SH-SY5Y (cell line): ENCODE measurements around the gene SMCP.

Source experiments
- GATA2 ChIP-seq: IDR thresholded peaks from 2 replicates; pipeline ENCODE4 v1.6.1; 2011; ENCODE audit warnings: mild to moderate bottlenecking, low read depth, low read length
- GATA3 ChIP-seq: IDR thresholded peaks from 2 replicates; pipeline ENCODE4 v1.6.1; 2011; ENCODE audit warnings: low read depth, mild to moderate bottlenecking, low read length, moderate library complexity

SMCP gene

GRCh38 chr1:152906023-152906565 lies 28.0 kb downstream of the SMCP start:
- TF ChIP-seq GATA2: no peak
- TF ChIP-seq GATA3: no peak

DNA sequence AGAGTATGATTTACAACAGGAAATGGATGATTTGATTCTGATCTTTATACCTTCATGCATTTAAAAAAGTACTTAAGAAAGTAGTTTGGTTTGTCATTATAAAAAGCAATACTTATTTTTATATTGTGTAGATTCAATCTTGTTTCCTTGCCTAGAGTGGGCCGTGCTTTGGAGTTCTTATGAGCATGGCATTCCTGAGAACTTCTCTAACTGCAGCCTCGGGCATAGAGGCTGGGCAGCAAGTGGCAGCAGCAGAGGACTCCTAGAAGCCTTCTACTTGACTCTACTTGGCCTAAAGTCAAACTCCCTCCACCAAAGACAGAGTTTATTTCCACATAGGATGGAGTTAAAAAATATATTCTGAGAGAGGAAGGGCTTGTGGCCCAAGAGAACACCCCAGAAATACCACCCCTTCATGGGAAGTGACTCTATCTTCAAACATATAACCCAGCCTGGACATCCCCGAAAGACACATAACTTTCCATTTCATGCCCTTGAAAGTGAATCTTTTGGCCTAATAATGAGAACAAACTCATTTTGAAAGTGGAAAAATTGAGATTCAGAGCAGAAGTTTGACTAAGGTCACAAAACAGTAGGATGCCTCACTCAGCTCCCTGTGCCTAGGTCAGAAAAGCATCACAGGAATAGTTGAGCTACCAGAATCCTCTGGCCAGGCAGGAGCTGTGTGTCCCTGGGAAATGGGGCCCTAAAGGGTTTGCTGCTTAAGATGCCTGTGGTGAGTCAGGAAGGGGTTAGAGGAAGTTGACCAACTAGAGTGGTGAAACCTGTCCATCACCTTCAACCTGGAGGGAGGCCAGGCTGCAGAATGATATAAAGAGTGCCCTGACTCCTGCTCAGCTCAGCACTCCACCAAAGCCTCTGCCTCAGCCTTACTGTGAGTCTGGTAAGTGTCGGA lies 29.8 kb downstream of the SMCP start, which contains the start of gene IVL:
TSS of gene IVL (plus strand) at position 861 of the 916 bp plus-strand sequence. CDS start 1,252 bp downstream, outside the sequence.
- TF ChIP-seq GATA3: no peak
- TF ChIP-seq GATA2: no peak

- no peak for TF ChIP-seq GATA2
These were observed 31.1 kb downstream of the SMCP start for GRCh38 chr1:152909206-152909605.

DNA sequence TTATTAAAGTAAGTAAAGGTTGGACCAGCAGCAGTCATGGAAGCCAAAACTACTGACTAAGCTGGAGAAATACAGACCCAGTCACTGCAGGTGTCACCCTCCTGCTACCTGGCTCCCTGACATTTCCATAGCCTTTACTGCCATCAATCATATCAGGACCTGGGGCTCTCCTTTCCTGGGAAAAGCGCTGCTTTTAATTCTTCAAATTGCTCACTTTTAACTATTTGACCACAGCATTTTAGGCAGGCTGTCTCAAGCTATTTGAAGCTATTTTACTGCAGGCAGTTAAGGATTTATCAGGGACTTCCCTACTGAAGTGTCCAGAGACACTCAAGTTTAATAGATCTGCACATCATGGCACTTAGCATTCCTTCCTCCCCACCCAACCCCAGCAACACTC lies 34.3 kb downstream of the SMCP start:
- no peak for TF ChIP-seq GATA3
- no peak for TF ChIP-seq GATA2

DNA sequence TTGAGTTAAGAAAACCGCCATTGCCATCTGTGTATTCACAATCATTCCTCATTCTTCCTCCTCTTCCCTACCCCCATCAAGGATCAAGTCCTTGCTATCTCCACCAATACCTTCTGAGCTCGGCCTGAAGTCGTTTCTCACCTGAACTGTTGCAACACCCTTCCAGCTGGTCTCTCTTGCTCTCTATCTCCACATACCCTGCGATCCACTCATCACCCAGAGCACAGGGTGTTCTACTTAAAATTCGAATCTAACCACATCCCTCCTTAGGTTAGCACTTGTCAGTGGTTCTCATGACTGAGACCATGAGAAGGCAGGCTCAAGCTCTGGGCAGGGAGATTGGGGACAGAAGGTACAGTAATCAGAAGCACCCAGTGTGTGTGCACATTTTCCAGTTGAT lies 34.8 kb downstream of the SMCP start:
- TF ChIP-seq GATA2: no peak

DNA sequence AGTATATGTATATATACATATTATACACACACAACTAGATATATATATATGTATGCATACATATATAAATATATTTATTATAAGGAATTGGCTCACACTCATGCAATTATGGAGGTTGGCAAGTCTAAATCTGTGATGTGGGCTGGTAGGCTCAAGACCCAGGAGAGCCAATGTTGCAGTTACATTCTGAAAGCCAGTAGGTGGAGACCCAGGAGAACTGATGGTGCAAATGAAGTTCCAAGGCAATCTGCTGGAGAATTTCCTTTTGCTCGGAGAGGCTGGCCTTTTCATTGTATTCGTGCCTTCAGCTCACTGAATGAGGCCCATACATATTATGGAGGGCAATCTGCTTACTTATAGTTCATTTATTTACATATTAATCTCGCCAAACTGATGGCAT lies 39.7 kb downstream of the SMCP start:
- TF ChIP-seq GATA2: no peak
- no peak for TF ChIP-seq GATA3

DNA sequence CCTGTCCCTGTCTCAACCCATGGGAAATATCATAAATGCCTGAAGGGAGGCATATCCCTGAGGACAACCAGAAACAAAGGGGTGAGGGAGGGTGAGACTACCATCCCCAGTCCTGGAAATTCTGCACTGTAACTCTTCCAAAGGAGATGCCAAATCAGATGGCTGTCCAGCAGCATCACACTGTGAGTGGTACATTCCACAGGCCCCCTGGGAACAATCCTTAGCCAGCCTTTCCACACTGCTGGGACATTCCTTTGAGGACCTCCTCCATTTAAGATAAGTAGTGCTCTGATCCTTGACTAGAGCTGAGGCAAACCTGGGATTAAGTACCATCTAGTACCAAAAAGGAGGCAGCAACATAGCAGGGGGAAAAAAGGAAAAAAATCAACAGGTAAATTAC lies 40.9 kb downstream of the SMCP start:
- TF ChIP-seq GATA3 (no peak), GATA2 (no peak)

GRCh38 chr1:152924191-152924590 lies 46.1 kb downstream of the SMCP start:
- TF ChIP-seq GATA2 (no peak), GATA3 (no peak)

DNA sequence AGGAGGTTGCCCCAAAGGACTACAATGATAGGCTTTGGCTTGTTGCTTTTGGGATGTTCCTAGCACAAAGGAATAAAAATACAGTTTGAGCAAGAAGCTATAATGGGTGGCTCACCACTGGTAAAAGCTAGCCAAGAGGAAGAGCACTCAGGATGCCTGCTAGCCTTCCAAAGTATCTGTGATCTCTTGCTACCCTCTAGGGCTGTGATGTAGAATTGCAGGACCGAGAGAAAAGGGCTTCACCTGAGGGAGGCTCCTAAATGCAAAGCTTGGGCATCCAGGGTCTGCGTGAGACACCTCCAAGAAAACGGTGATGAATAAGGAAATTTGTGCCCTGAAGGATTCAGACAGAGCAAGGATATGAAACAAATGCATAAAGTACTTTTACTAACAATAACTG lies 48.0 kb downstream of the SMCP start:
- TF ChIP-seq GATA2: no peak
- no peak for TF ChIP-seq GATA3

- TF ChIP-seq GATA3 (no peak), GATA2 (no peak)
These were observed 50.5 kb downstream of the SMCP start for GRCh38 chr1:152928671-152929070.

DNA sequence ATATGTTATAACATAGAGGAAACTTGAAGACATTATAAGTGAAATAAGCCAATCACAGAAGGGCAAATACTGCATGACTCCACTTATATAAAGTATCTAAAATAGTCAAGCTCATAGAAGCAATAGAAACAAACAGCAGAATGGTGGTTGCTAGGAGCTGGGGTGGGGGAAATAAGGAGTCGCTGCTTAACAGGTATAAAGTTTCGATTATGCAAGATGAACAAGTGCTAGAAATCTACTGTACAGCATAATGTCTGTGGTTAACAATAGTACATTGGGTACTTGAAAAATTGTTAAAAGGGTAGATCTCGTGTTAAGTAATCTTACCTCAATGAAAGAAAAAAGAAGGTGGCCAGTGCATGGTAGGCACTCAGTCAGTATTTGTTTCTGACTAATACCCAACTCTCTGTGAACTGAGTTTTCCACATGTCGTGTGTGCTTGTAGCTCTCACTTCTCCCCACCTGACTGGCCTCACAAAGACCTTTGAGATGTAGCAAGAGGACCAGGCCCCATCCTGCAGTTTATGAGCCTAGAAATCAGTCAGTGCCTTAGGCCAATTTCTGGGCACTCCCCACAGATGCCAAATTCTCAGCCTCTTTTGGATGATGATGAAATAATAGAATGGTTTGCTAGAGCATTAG lies 54.2 kb downstream of the SMCP start:
- TF ChIP-seq GATA2 (no peak), GATA3 (no peak)

DNA sequence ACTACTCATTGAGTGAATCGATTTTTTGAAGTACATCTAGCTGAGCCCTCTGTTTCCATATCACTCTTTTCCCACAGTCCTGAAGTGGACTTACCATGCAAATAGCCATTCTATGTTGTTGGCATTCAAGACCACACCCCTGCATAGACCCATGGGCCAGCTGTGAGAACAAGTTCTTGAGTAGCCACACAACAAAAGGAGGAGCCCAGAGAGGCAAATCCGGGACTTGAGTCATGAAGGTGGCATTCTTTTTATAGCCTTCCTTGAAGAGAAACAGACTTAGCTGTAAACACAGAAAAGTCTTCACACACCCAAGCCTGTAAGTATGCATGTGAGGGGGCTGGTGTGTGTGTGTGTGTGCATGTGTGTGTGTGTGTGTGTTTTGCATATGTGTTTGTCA lies 55.1 kb downstream of the SMCP start:
- no peak for TF ChIP-seq GATA3
- TF ChIP-seq GATA2: no peak
